Pancreas (tissue), 10 donors: ENCODE data around the gene KCNK2. TPM values are rescaled to one million over a fixed set of nuclear protein-coding genes. Genes with fewer than 3 reads are reported as not detected.

Source experiments
- ATAC-seq, 4 donors: fragments of 200-7000 bp; cut with Tn5 transposase; one replicate each; pipeline versions ENCODE4 v1.8.0 to v1.9.1; 2020; ENCODE audit warnings: mild to moderate bottlenecking in 4 of 4, moderate library complexity in 4 of 4
- DNase-seq, 6 donors: peaks; one replicate each; pipeline ENCODE4 v3.0.0-alpha.2; 2020
- FAIRE-seq: peaks from 2 replicates; lab custom pipeline; 2012; peaks lifted over from hg19 to GRCh38; lab: Jason Lieb, UNC
- H3K27ac ChIP-seq, 4 donors: fragments of 200-600 bp; sonication (generic); 1 replicate in 3 of 4; 2 replicates in 1 of 4; pipeline versions ENCODE4 v1.5.0 to v1.8.0; 2020
- H3K27me3 ChIP-seq, 4 donors: fragments of 200-600 bp; one replicate each; pipeline ENCODE4 v1.8.0; 2021
- H3K36me3 ChIP-seq, 3 donors: fragments of 200-600 bp; sonication (generic) in 1 of 3; one replicate each; pipeline versions ENCODE4 v1.5.0 to v1.8.0; 2020 to 2021
- H3K4me1 ChIP-seq, 3 donors: fragments of 200-600 bp; one replicate each; pipeline ENCODE4 v1.8.0; 2021
- H3K4me3 ChIP-seq, 4 donors: fragments of 200-600 bp; sonication (generic) in 2 of 4; one replicate each; pipeline versions ENCODE4 v1.5.0 to v1.8.0; 2020 to 2021
- H3K9me3 ChIP-seq, 4 donors: fragments of 200-600 bp; one replicate each; pipeline ENCODE4 v1.8.0; 2021
- CTCF ChIP-seq, 4 donors: fragments of 200-600 bp; sonication (generic) in 3 of 4; IDR thresholded peaks; one replicate each; pipeline versions ENCODE4 v1.5.0 to v1.8.0; 2021; ENCODE audit warnings: antibody characterized with exemption in 4 of 4
- WGBS, 2 donors: extraction: QIAGEN DNeasy Blood & Tissue Kit; methylation state at CpG; one replicate each; pipeline ENCODE4 v1.1.7; 2013; 5-methylcytosine and 5-hydroxymethylcytosine counted together
- intact Hi-C, 3 donors: fragments of 100-400 bp; cut with DNase I; formaldehyde crosslinking; loops; one replicate each; pipeline versions ENCODE4 v1.11.1 to v1.14.2; 2022
- polyA plus RNA-seq, 2 donors: library from polyadenylated mRNA; stranded (reverse); fragments of 200-250 nt; gene quantifications; one replicate each; pipeline ENCODE4 v1.2.3, GENCODE V29; 2013
- total RNA-seq, 6 donors: library from RNA; stranded (reverse); fragmentation: NEBNext Ultra II Directional in 4 of 6; extraction: Animal tissue kit (Norgen Biotek cat#: 25700) in 4 of 6; gene quantifications; one replicate each; pipeline versions ENCODE4 v1.2.1 to v1.2.4, GENCODE V29; 2021 to 2023
- donor health status: healthy with polysubstance abuse.
- donor health status: DM: no; HTN: no; CAD: no; lungs with moderate emphysema.
- donor health status: DM: no; HTN: no; CAD: no.
- donor health status: control.
- donor health status: control.
- donor health status: Bipolar disorder and iron deficiency.
- donor health status: DM: yes; HTN: yes; CAD: no.
- donor health status: DM: no; HTN: no; CAD: no.
- donor health status: DM: no; HTN: no; CAD: no.
- donor health status: DM: yes; HTN: yes; CAD: no.

Gene KCNK2
- total and polyA plus RNA-seq, 8 donors = 0.12 to 2.4 (median 0.57) TPM

- no peak for TF ChIP-seq CTCF (IDR thresholded peaks at IDR 0.05)
- no peaks in the 10 kb centered on the region for H3K9me3 ChIP-seq
- H3K36me3 ChIP-seq = no peaks in the 10 kb centered on the region
- ATAC-seq = no peak
- no peaks in the 10 kb centered on the region for H3K27me3 ChIP-seq
- FAIRE-seq = no peak
- intact Hi-C loops = no loop called here
- DNase-seq = no peak
- 62 to 68% methylated on average over 2 of the region's 2 CpGs for WGBS, 2 donors
- H3K4me3 ChIP-seq = no peak overlapping the region
- H3K4me1 ChIP-seq = no peaks in the 10 kb centered on the region
- no peak overlapping the region for H3K27ac ChIP-seq
Measured at GRCh38 chr1:215201283-215201682, 118.7 kb downstream of the KCNK2 start.

GRCh38 chr1:215202868-215203267 is 120.3 kb downstream of the KCNK2 start:
- no peak for FAIRE-seq
- intact Hi-C loops = no loop called here
- no peak for TF ChIP-seq CTCF (IDR thresholded peaks at IDR 0.05)
- Histone ChIP-seq H3K36me3 (no peaks in the 10 kb centered on the region), H3K4me3 (no peak overlapping the region), H3K27me3 (no peaks in the 10 kb centered on the region), H3K4me1 (no peaks in the 10 kb centered on the region), H3K27ac (no peak overlapping the region), H3K9me3 (no peaks in the 10 kb centered on the region)
- DNase-seq = no peak
- no peak for ATAC-seq
- WGBS, 2 donors = 45 to 52% methylated on average over 2 of the region's 2 CpGs

GRCh38 chr1:215210167-215210566 is 127.6 kb downstream of the KCNK2 start:
- no peak for TF ChIP-seq CTCF (IDR thresholded peaks at IDR 0.05)
- no peak overlapping the region for H3K27ac ChIP-seq
- no peak for FAIRE-seq
- no peak overlapping the region for H3K4me3 ChIP-seq
- no peaks in the 10 kb centered on the region for H3K9me3 ChIP-seq
- DNase-seq = no peak
- intact Hi-C loops = no loop called here
- no peaks in the 10 kb centered on the region for H3K27me3 ChIP-seq
- no peaks in the 10 kb centered on the region for H3K4me1 ChIP-seq
- H3K36me3 ChIP-seq = no peaks in the 10 kb centered on the region
- no peak for ATAC-seq

GRCh38 chr1:215215846-215216245 is 133.3 kb downstream of the KCNK2 start:
- Histone ChIP-seq H3K36me3 (no peaks in the 10 kb centered on the region), H3K27me3 (no peaks in the 10 kb centered on the region), H3K4me3 (no peak overlapping the region), H3K9me3 (no peaks in the 10 kb centered on the region), H3K27ac (no peak overlapping the region), H3K4me1 (no peaks in the 10 kb centered on the region)
- FAIRE-seq = no peak
- TF ChIP-seq CTCF (IDR thresholded peaks at IDR 0.05) = no peak
- intact Hi-C loops = no loop called here
- no peak for DNase-seq
- ATAC-seq = no peak
- 29 to 48% methylated on average over 1 of the region's 1 CpG for WGBS, 2 donors

GRCh38 chr1:215219372-215219771 is 136.8 kb downstream of the KCNK2 start:
- ATAC-seq (no peak), DNase-seq (no peak), FAIRE-seq (no peak)
- Histone ChIP-seq H3K4me1 (no peaks in the 10 kb centered on the region), H3K27ac (no peak overlapping the region), H3K36me3 (no peaks in the 10 kb centered on the region), H3K4me3 (no peak overlapping the region), H3K9me3 (no peaks in the 10 kb centered on the region), H3K27me3 (no peaks in the 10 kb centered on the region)
- intact Hi-C loops = no loop called here
- TF ChIP-seq CTCF (IDR thresholded peaks at IDR 0.05) = no peak
